Central memory CD4-positive, alpha-beta T cell (primary cell): ENCODE data around the gene OR5T1.

ENCODE experiments used
- DNase-seq: peaks from one replicate; pipeline ENCODE4 v3.0.0; 2022
- total RNA-seq, 3 experiments: gene quantifications; one replicate each; lab custom pipeline; 2026; lab: John Stamatoyannopoulos, UW

OR5T1 gene
- 0 reads per million in 3 experiments for total RNA-seq

DNA sequence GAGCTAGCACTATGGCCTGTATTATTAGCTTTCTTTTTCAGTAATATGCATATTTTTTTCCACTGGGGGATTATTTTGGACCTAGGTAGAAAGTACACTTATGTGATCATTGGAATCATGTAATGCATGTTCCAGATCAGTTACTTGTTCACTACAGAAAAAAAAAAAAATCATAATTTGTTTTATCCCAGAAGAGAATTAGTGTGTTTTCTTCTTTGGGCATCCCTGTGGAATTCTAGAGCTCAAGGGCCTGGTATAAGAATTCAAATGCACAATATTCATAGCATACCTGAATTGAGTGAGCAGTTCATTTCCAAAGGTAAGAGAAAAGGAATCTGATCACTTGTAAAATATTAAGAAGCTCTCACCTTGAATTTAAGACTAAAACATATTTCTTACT is at the start of gene OR5T1:
Gene OR5T1 (plus strand): TSS at position 301 of the 400 bp plus-strand sequence. CDS start 1,485 bp downstream, outside the sequence.
- DNase-seq, result no peak

DNA sequence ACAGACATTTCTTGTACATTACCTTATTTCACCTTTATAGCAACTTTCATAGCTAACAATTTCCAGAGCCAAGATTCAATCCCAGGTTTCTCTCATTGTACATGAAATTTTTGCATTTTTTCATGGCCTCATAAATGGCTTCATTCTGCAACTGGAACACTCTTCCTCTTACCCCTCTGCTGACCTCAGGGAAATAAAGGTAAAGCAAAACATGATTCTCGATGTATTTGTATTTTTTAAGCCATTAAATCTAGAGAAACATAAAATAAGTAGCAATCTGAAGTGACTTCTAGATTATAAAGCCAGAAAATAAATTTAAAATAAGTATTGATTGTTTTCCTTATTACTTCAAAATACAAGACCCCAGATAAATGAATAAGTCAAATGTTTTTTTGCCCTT is 39.8 kb upstream of the OR5T1 start, which contains the start of gene OR5T2:
Gene OR5T2 (minus strand): TSS at position 101 of the 400 bp plus-strand sequence. CDS start 1,193 bp downstream, outside the sequence.
- no peak for DNase-seq

DNA sequence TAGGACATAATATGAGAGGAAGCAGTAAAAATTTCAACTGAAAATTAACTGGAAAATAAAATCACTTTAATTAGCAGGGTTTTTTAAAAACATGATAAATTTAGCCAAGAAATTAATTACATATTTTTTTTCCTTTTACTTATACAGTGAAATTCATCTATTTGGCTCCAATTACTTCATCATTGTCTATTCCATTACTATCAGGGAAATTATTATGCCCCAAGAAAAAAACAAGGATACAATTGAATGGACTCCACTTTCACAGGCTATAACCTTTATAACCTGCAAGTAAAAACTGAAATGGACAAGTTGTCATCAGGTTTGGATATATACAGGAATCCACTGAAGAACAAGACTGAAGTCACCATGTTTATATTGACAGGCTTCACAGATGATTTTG is 22.0 kb upstream of the OR5T1 start, which contains the start of gene OR5T3:
Gene OR5T3 (plus strand): TSS at position 301 of the 400 bp plus-strand sequence. CDS start 0 bp downstream, at position 301.
- DNase-seq, result no peak

DNA sequence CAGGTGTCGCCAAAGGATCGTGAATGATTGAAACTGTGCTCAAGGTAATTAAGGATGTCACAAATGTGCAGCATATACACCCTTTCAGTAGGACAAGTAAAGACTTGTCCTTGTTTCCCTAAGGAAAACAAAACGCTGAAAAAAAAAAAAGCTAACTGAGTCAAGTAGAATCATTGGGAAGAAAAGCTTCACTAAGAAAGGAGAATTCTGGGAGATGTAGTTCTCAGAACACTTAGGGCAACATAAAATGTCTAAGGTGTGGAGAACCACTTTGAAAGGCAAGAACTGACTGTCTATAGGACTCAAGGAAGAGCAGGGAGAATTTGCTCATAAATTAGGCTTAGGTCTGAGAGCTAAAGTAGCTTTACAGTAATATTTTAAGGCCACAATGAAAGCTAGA is 2.9 kb upstream of the OR5T1 start:
- no peak for DNase-seq

DNA sequence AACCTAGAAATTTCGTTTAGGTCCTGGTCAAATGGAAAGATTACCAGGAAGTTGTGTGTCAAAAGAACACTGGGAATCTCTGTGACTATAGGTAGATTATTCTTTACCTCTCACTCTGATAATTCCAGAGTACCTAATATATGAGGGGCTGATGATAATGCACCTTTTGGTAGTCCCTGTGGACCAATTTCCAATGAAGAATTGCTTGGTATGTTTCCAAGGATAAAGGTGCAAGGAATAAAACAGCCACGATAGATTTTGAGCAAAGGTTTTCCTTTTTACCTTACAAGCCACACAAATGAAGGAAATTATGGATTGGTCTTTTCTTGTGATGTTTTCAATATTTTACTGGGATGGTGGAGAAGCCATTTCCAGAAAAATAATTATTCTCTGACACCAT is 18.2 kb downstream of the OR5T1 start, which contains the start of gene OR8H1:
Gene OR8H1 (minus strand): TSS at position 101 of the 400 bp plus-strand sequence. CDS start 1,192 bp downstream, outside the sequence.
- DNase-seq, result no peak

DNA sequence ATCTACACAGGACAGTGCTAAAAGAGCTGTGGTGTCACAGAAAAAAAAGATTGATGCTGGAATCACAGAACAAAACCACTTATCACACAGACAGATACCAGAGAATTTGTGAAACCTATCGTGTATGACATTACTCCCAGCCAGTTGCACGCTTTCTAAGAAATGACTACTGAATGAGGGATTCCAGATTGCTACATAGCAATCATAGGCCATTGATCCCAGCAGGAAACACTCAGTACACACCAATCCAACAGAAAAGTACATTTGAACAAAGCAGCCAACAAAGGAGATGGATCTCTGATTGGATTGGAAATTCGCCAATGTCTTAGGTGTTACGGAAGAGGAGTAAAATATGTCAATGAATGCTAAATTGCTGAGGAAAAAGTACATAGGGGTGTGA is 22.9 kb downstream of the OR5T1 start:
- no peak for DNase-seq

DNA sequence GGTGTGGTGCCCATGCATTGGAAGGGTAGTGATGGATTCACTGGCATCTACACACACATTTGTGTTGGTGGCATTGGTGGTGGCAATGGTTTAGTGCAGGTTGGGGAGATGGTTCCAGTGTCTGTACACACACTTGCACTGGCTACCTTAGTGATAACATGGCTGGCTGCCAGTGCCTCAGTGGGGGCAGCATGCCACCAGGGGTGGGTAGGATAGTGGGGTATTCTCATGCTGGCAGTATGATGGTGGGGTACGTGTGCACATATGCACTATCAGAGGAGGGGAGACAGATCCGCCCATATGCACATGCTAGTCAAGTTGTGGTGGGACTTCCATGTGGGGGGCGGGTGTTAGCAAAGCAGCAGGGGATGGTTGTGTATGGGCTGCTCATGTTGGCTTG is 33.9 kb downstream of the OR5T1 start:
- DNase-seq, result no peak

DNA sequence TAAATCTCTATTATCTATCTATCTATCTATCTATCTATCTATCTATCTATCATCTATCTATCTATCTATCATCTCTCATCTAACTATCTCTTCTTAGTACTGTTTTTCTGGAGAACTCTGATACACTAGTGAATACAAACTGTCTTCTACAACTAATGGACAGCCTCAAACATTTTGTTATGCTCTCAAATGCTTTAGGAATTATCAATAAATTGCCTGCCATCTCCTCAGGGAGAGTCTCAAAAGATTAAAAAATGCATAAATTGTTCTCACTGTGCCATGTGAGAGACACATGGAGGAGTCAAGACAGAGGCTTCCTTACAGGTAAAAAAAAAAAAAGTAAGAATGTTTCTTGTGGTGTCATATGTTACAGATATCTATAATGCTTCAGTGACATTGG is 40.9 kb downstream of the OR5T1 start, which contains the start of gene OR8K3:
Gene OR8K3 (plus strand): TSS at position 301 of the 400 bp plus-strand sequence. CDS start 3,163 bp downstream, outside the sequence.
- DNase-seq, result no peak
